NCI-H526 treated with DMSO at 0.1 percent for 48 hours (cell line): Measurements from ENCODE around the gene TK2.
A peak's percentile ranks its signal among the peaks of the same experiment; 100 is the strongest.

Experiments
- DNase-seq: peaks from one replicate; lab custom pipeline; 2025; lab: John Stamatoyannopoulos, UW

TK2 gene

GRCh38 chr16:66483689-66484452 is 66.1 kb downstream of the TK2 start:
- no peak for DNase-seq

GRCh38 chr16:66481943-66482390 is 68.0 kb downstream of the TK2 start:
- no peak for DNase-seq

DNA sequence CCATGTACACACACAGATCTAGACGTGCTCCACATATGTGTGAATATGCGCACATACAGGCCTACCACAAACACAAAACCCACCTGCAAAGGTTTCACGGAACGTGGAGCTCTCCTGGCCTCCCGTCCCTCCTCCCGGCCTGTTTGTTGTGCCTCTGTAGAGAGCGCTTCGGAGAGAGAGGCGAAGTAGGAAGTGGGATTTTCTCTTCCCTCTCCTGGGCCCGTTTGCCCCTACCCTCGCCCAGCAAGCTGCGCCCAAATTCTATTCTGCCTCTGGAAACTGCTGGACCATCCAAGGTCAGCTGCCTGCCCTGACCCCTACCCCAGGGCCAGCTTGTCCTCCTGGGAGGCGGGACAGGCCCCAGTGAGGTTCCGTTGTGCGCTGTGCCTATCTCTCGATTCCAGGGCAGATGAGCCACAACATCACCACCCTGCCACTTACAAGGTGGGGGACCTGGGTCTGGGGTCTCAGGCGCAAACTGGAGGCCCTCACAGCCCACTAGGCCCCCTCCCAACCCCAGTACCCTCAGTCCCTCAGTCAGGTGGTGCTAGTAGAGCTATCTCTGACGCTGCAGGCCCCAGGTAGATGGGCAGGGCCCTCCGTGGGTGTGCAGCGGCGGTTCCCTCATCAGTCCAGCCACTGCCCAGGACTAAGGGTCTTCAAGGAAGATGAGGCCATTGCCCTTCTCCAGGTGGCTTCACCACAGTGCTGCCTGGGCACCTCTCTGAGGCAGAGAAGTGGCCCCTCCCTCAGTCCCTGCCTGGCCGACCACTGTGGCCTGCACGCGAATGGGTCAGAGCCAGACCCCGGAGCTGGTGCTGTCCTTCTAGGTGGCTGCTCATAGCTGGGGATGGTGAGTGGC is 68.6 kb downstream of the TK2 start:
- no peak for DNase-seq

DNA sequence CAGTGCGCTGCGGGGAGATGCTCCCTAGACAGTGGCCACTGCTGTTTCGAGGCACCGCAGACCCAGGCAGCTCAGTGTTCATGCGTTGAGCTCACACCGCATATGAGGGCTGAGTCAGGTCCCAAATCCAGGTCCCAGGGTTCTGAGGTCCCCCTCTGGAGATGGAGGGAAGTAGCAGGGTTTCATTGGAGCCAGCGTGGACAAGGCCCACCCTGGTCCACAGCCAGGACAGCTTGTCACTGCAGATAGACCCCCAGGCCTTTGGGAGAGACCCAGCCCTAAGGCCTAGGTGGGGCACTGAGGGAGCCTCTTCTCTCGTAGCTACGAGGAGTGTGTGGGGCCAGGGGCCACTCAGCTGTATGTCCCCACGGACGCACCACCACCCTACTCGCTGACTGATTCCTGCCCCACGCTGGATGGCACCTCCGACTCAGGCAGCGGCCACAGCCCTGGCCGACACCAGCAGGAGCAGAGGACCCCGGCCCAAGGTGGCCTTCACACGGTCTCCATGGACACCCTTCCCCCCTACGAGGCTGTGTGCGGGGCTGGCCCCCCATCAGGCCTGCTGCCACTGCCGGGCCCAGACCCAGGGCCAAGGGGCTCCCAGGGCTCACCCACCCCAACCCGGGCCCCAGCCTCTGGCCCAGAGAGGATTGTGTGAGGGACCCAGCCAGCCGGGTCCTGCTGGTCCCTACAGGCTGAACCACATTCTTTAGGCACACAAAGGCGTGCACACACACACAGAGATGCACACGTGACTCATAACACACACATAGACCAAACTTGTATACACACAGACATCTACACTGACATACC is 69.4 kb downstream of the TK2 start:
- DNase-seq: no peak

DNA sequence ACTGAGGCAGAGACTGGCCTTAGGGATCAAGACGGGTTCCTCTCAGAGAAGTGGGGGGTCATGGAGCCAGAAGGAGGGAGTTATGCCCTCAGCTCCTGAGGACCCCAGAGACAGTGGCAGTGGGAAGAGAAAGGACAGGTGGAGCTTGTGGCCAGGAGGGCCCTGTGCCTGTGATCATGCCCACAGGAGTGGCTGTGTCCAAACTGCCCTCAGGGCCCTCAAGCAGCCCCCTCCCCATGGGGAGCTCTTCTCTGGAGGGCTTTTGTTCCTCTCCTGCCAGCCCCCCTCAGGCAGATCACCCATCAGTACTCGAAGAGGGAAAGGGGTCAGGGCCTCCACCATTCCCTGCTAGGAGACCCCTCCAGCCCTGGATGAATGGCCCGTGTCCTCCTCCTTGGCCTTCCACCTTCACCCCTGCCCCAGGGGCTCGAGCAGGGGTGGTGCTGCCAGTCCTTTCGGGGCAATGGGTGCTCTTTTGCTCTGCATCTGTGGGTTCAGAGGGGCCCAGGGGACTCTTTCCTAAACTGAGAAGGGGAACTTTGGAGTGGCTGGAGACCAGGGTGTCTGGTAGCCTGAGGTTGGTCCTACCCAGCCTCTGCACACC is 70.2 kb downstream of the TK2 start:
- DNase-seq: no peak

GRCh38 chr16:66478733-66479511 is 71.0 kb downstream of the TK2 start:
- peak; percentile 11 for DNase-seq

DNA sequence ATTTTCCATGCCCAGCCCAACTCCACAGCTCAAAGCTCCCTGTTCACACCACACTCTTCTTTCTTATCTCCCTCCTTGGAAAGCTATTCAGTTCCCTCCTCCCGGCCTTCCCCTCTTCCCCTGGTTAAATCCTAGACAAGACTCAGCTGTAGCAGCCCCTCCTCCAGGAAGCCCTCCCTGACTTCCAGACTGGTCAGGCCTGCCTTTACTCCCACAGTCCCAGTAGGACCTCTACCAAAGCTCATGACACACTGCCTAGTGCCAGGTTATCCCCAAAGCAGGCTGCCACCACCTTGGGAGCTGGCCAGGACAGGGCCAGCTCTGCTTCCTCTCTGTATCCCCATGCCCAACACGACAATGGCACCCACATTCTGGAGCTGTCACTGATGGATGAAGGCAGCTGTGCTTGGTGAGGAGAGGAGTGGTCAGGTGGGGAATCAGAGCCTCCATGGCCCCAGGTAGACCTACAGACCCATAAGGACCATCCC is 72.8 kb downstream of the TK2 start:
- DNase-seq: no peak

- DNase-seq: no peak
Observed at GRCh38 chr16:66476328-66477027, 73.4 kb downstream of the TK2 start.

- DNase-seq: no peak
Observed at GRCh38 chr16:66475232-66475631, 74.7 kb downstream of the TK2 start.

DNA sequence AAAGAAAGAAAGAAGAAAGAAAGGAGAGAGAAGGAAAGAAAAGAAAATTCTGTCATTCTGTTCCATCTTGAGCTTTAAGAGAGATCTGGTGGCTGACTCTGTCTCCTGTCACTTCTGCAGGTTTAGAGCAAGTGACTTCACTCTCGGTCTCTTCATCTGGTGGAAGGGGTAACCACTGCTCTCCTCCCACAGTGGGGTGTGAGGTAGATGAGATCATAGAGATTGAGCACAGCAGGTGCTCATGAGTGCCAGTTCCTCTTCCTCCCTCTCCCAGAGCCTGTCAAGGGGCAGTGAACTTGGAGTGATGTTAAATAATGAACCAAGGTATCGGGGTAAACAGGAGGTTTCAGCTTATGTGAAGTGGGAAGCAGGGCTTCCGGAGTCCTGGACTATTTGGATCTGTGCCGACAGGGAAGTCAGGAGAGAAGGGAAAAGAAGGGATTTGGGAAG is 75.1 kb downstream of the TK2 start:
- no peak for DNase-seq

GRCh38 chr16:66473654-66474519 is 76.0 kb downstream of the TK2 start:
- DNase-seq: no peak

DNA sequence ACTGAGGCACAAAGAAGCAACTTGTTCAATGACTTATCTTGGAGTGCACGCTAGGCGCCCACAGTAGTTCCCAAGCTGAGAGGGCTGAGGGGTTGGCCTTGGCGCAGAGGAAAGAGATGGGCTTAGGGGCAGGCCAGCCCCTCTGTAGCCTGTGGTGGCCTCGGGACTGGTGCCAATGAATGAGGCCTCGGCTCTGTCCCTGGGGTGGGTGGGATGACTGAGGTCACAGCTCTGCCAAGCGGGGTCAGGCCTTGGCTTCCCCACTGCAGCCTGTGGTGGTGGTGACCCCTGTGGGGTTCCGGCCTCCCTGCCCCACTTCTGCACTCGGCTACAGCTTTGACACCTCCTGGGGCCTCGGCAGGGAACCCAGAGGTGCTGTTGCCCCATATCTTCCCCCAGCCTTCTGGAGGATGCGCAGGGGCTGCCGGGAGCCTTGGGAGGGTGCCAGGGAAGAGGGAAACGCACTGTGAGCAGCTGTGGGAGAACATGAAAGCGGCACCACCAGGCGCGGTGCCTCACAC is 76.8 kb downstream of the TK2 start:
- DNase-seq: no peak

- DNase-seq: no peak
Observed at GRCh38 chr16:66471716-66472393, 78.1 kb downstream of the TK2 start.

- DNase-seq: no peak
Observed at GRCh38 chr16:66471264-66471663, 78.7 kb downstream of the TK2 start.

DNA sequence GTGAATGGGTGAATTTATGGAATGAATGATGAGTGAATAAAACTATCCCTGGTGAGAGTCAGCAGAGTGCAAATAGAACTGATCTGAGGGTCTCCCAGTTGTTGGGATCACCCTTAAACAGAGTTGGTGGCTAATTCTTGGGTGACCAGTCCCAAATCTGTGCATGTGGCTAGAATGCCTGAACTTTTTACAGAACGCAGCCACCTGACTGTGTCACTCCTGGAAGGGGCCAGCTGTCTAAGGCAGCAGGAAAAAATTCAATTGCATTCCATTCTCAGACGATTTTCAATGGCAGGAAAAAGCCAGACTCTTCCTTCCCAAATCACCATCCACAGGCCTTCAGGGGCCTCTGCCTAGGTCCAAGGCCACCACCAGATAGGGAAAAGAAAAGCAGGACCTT is 79.4 kb downstream of the TK2 start:
- no peak for DNase-seq

GRCh38 chr16:66469947-66470546 is 79.9 kb downstream of the TK2 start:
- no peak for DNase-seq

DNA sequence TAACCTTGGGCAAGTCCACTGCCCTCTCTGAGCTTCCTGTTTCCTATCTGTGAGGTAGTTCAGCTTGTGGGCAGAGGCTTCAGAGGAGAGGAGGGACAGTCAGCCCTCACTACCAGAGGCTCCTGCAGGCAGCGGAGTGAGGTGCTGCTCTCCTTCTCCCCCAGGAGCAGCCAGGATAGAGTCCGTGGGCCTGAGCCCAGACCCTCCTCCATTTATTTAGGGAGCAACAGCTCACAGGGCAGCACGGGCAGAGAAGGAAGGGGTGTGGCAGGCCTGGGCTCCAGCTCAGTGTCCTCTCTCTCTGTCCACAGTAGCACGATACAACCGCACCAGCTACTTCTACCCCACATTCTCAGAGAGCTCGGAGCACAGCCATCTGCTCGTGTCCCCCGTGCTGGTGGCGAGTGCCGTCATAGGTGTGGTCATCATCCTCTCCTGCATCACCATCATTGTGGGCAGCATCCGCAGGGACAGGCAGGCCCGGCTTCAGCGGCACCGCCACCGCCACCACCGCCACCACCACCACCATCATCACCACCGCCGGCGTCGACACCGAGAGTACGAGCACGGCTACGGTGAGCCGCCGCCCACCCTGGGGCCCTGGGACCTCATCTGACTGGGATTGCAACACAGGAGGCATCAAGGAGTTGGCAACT is 80.5 kb downstream of the TK2 start:
- no peak for DNase-seq
